HG03025 (cell line): ENCODE measurements around the gene WBP1.
A peak's percentile ranks its signal among the peaks of the same experiment; 100 is the strongest.
"Not testable (repeated sequence)": the region's sequence is repeated elsewhere in the genome, so short reads cannot be mapped to it uniquely, and the experiment has no call there.

Experiments used
- ATAC-seq: cut with Tn5 transposase; IDR thresholded peaks from one replicate; pipeline ENCODE4 v1.9.1; 2021; ENCODE audit warnings: mild to moderate bottlenecking, moderate library complexity; ENCODE audit not compliant: unreplicated experiment, low FRiP score

The WBP1 gene

DNA sequence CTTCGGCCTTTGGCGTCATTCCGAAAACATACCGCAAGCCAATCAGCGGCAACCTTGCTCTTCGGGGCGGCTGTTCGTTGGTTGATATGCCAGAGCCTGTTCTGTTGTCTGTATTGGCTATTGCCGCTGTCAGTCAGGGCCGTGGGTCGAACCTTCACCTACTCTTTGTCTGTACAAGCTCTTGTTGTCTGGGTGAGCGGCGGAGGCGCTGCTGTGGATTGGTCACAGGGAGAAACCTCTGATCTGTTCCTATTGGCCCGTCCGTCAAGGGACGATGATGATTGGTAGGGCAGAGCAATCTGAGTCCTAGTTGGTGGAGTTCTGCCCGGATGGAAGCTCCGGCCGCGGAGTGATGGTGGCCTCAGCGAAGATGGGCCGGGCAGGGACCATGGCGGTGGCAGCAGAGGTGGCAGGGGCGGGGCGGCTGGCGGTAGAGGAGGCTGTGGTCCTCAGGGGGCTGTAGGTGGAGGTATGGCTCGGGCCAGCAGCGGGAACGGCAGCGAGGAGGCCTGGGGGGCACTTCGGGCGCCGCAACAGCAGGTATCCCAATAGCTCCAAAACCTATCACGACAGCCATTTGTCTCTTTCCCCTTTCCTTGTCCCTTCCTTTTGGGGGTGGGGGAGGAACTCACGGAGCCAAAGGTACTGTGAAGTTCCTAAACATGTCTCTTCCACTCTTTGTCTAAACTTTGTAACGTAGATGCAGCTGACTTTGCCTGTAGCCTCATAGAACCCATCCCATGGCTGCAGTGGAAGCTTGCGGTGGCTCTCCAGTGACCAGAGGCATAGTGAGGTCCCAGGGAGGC is at the start of gene WBP1:
WBP1 (plus strand) TSS at position 307 of the 806 bp plus-strand sequence; CDS start at position 472, 165 bp downstream.
- peak; percentile 74 for ATAC-seq

DNA sequence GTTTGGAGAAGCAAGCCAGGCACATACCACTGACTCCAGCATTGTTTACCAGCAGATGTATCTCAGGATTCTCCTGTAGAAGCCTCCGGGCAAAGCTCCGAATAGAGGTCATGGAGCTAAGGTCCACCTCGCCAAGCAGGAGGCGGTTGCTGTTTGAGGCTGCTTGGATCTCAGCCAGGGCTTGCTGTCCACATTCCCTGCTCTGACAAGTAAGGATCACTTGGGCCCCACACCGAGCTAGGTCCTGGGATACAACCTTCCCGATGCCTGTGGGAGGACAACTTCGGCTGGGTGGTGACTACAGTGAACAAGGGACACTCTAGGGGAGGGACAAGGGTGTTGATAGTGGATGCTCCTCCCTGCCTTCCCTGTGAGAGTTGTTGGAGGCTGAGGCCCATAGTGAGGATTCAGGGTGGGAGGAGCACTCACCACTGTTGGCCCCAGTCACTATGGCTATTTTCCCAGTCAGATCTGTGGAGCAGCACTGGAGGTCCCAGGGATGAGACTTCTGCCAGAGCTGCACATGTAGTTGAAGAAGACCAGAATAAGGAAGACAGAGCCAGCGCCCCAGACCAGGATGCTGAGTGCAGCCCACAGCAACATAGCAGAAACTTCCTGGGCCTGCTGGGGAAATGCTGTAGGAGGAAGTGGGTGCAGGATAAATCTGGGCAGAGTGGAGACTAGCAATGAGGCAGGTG is 45.1 kb upstream of the WBP1 start:
- ATAC-seq: no peak

- no peak for ATAC-seq
Observed at GRCh38 chr2:74414441-74414840, 43.8 kb upstream of the WBP1 start.

GRCh38 chr2:74414881-74415761 is 43.1 kb upstream of the WBP1 start:
- no peak for ATAC-seq

DNA sequence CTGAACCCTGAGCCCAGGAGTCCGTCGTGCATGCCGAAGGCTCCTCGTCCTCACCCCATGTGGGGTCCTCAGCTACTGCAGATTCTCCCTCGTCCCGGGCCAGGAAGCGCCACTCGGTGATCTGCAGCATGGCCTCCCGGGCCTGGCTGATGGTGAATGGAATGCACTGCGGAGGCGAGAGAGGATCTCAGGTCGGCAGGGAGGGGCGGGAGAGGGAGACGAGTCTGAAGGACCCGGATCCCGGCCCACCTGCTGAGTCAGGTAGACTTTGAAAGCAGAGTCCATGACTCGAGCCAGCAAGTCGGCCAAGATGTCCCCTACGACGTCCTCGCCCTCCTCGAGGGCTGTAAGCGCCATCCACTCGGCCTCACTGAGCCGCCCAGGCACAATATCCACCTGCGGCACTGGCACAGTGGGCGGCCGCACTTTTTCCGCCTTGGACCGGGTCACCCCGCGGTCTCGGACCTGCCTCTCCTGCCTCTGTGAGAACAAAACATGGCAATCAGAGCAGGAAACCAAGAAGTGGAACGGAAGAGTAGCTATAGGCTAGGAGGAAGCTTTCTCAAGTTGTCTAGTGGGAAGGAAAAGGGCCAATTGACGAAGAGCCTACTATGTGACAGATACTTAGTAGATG is 42.4 kb upstream of the WBP1 start:
- no peak for ATAC-seq

DNA sequence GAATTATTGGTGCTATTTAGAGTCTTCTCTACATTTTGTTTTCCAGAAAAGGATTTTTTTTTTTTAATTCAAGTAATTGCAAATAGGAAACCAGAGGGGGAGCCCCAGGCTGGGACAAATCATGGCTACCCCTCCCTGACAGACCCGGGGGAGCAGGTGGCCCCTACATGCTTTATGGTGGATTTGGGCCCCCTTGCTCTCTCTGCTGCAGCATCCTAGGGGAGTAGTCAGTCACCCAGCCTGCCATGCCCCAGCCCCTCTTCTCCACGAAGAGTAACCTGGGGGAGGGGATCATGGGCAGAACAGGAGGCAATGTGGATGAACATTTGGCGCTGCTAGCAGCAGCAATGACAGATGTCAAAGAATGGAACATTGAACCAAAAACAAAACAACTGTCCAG is 41.5 kb upstream of the WBP1 start:
- ATAC-seq: no peak

DNA sequence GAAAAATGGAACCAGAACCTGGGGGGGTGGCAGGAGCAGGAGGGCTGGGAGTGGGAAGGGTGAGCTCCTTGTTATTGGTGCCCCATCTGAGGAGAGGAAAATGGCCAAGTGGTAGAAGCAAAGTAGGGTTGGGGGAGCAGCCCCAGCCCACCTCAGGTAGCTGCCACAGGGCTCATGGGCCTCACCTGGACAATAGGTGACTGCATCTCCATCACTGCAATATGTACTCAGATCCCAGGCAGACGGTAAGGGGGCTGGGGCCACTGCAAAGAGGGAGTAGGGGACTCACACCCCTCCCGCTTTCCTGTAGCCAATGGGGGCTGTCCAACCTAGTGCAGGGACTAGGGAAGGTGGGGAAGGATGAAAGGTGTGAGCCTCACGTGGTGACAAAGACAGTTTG is 41.0 kb upstream of the WBP1 start:
- no peak for ATAC-seq

DNA sequence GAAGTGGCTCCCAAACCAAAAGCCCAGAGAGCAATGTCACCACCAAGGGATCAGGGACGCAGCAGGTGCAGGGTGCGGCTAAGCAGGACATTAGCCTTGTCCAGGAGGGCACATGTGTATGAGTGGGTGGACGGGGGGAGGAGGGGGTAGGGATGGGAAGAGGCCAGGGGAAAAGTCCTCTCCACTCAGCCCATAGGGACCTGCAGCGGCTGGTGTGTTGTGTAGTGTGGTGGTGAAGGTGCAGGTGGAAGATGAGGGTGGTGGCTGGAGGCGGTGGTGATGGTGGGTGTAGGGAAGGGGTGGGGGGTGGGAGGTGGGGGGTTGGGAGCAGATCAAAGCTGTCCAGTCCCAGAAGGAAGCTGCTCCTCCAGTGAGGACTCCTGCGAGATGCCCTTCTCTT is 40.5 kb upstream of the WBP1 start:
- no peak for ATAC-seq

- ATAC-seq: no peak
Observed at GRCh38 chr2:74418312-74418711, 39.9 kb upstream of the WBP1 start.

DNA sequence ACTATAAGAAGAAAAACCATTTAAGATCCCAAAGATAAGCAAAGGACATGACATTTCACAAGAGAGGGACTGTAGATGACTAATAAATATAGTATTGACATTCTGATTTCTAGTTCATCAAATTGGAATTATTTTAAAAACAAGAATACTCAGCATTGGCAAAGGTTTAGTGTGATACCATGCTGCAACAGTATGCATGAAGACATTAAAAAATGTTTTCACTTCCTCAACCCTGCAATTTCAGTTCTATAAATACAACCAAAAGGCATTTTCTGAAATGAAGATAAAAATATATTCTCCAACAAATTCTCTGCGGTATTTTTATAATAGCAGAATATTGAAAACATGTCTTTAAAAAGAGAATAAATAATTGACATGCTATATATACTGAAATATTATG is 38.9 kb upstream of the WBP1 start:
- no peak for ATAC-seq

- ATAC-seq: no peak
Observed at GRCh38 chr2:74420006-74420405, 38.2 kb upstream of the WBP1 start.

DNA sequence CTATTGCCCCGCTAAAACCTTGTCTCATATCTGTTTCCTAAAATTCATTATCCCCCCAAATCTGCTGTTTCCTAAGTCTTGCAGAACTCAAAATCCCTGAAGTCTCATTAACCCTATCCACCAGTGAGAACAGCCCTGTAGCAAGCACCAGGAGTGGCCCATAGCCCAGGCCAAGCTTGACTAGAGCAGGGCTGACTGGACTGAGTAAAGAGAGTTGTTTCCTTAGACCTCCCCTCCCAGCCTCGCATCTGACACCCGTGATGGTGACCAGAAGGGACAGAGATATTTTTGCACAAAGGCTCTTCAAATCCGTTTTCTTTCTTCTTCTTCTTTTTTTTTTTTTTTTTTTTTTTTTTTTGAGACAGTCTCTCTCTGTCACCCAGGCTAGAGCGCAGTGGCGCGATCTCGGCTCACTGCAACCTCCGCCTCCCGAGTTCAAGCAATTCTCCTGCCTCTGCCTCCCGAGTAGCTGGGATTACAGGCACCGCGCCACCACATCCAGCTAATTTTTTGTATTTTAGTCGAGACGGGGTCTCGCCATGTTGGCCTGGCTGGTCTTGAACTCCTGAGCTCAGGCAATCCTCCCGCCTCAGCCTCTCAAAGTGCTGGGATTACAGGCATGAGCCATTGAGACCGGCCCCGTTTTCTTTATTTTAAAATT is 37.7 kb upstream of the WBP1 start:
- ATAC-seq: not testable (repeated sequence)

- ATAC-seq: peak; percentile 85
Observed at GRCh38 chr2:74421221-74421870, 36.9 kb upstream of the WBP1 start, which contains the start of the genes C2orf81 and WDR54. TSS of gene C2orf81 (minus strand) at chr2:74421619. CDS start at chr2:74421560, 59 bp downstream. TSS of gene WDR54 (plus strand) at chr2:74421730. CDS start at chr2:74422154, 424 bp downstream.

DNA sequence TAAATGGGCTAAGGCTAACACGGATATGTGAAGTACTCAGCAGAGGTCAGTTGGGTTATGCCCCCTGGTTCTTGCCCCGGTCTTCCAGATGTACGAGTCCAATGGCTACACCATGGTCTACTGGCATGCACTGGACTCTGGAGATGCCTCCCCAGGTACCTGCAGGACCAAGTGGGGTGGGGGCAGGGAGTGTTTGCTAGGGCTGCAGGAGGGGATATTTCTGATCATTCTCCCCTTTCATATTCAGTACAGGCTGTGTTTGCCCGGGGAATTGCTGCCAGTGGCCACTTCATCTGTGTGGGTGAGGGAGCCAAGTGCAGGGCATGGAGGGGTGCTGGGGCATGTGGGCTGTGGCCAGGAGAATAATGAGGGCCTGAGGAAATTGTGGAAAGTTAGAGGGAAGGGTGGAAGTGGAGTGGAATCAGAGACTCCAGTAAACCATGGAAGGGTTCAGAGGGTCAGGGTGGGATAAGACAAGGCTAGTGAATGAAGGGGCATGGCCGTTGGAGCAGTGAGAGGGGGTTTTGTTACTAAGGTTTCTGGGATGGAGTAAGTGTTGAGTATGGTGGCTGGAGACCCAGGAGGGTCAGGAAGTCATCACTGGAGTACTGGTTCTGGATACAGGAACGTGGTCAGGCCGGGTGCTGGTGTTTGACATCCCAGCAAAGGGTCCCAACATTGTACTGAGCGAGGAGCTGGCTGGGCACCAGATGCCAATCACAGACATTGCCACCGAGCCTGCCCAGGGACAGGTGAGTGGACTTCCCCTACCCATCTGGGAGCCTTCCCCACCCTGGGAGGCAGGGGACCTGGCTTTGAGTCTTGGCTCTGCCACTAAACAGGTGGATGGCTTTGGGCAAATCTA is 34.8 kb upstream of the WBP1 start:
- no peak for ATAC-seq

DNA sequence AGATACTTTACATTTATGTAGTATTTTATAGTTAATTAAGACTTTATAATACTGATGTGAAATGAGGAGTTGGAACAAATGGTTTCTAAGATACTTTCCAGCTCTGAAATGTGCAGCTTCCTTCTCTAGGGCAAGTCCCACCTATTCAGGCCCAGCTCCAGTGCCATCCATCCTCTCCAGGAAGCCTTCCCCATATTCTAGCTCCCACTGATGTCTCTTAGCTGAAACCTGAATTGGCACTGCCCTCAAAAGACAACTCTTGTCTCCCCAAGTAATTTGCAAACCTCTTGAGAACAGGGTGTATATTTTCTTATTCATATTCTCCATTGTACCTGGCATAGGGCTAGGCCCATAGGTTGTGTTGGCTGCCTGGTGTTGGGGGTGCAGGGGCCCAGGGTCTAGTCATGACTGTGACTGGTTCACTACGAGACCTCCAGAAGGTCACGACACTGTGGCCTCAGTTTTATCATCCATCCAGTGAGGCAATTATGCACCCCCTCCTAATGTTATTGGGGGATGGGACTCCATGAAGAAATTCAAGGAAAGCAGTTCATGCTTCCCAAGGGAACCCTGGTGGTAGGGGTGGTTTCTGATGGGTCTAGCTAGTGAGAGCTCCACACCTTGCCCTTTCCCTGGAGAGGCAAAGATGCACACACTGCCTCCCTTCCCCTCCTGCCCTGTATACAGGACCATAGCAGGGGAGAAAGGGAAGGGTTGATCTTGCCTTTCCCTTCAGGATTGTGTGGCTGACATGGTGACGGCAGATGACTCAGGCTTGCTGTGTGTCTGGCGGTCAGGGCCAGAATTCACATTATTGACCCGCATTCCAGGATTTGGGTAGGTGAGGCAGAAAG is 33.9 kb upstream of the WBP1 start:
- ATAC-seq: no peak

- no peak for ATAC-seq
Observed at GRCh38 chr2:74424995-74425406, 33.2 kb upstream of the WBP1 start.

DNA sequence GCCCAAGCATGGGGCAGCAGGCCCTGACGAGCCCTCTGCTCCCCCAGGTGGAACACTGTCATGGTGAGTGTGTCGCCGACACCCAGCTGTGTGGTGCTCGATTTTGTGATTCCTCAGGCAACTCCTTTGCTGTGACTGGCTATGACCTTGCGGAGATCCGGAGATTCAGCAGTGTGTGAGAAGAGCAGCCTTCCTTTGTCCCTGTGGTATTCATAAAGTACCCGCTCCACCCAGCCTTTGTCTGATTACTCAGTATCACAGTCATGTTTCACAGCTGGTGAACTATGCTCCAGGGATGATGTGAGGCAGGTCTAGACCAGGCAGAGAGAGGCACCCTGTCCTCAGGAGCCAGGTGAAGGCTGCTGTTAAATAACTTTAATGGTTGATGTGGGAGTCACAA is 32.7 kb upstream of the WBP1 start:
- no peak for ATAC-seq
